LNCaP clone FGC (cell line): ENCODE data around the gene PTPRE.

ENCODE experiments used
- DNase-seq: peaks from one replicate; pipeline ENCODE4 v3.0.0-alpha.2; 2011; ENCODE audit warnings: low read depth
- H3K4me3 ChIP-seq: 2 replicates; pipeline ENCODE4 v1.5.1; 2011; ENCODE audit warnings: mild to moderate bottlenecking, low read depth, low read length, control low read depth
- CTCF ChIP-seq: IDR thresholded peaks from 2 replicates; pipeline ENCODE4 v1.5.1; 2012; ENCODE audit warnings: mild to moderate bottlenecking; ENCODE audit not compliant: control insufficient read depth, insufficient read depth; ENCODE audit errors: extremely low read depth

The PTPRE gene

GRCh38 chr10:127908106-127908958 lies 1.4 kb downstream of the PTPRE start:
- no peak for TF ChIP-seq CTCF
- DNase-seq = no peak
- H3K4me3 ChIP-seq = no peak overlapping the region

GRCh38 chr10:127908959-127909267 lies 2.0 kb downstream of the PTPRE start:
- no peak for TF ChIP-seq CTCF
- no peak for DNase-seq
- H3K4me3 ChIP-seq = no peak overlapping the region

- H3K4me3 ChIP-seq = no peak overlapping the region
- no peak for TF ChIP-seq CTCF
- DNase-seq = no peak
Observed at GRCh38 chr10:127909716-127910463, 3.0 kb downstream of the PTPRE start.

GRCh38 chr10:127910464-127910770 lies 3.5 kb downstream of the PTPRE start:
- H3K4me3 ChIP-seq = no peak overlapping the region
- TF ChIP-seq CTCF = no peak
- DNase-seq = no peak

GRCh38 chr10:127911218-127911866 lies 4.4 kb downstream of the PTPRE start:
- TF ChIP-seq CTCF = no peak
- no peak for DNase-seq
- H3K4me3 ChIP-seq = no peak overlapping the region

GRCh38 chr10:127911867-127912257 lies 5.0 kb downstream of the PTPRE start:
- TF ChIP-seq CTCF = no peak
- DNase-seq = no peak
- H3K4me3 ChIP-seq = no peak overlapping the region
